ENCODE data around the gene LYRM4.

LYRM4 gene

GRCh38 chr6:5081182-5081581, 179.6 kb downstream of the LYRM4 start:
- in situ Hi-C loops (cut with HindIII; ENCODE audit: low sequenced_read_pairs): no loop called here
- no peak overlapping the region for H3K4me3 ChIP-seq (ENCODE audit: low read depth, low read length)
- TF ChIP-seq CTCF (IDR thresholded peaks at IDR 0.05; ENCODE audit: low read depth, low read length, missing control alignments): no peak
- no peak for DNase-seq (ENCODE audit: low read depth)

GRCh38 chr6:5080574-5080973, 180.2 kb downstream of the LYRM4 start:
- H3K4me3 ChIP-seq (ENCODE audit: low read depth, low read length): no peak overlapping the region
- DNase-seq (ENCODE audit: low read depth): no peak
- in situ Hi-C loops (cut with HindIII; ENCODE audit: low sequenced_read_pairs): no loop called here
- no peak for TF ChIP-seq CTCF (IDR thresholded peaks at IDR 0.05; ENCODE audit: low read depth, low read length, missing control alignments)

GRCh38 chr6:5079692-5080091, 181.1 kb downstream of the LYRM4 start:
- in situ Hi-C loops (cut with HindIII; ENCODE audit: low sequenced_read_pairs): no loop called here
- no peak for DNase-seq (ENCODE audit: low read depth)
- TF ChIP-seq CTCF (IDR thresholded peaks at IDR 0.05; ENCODE audit: low read depth, low read length, missing control alignments): no peak
- no peak overlapping the region for H3K4me3 ChIP-seq (ENCODE audit: low read depth, low read length)

GRCh38 chr6:5078121-5078669, 182.6 kb downstream of the LYRM4 start:
- in situ Hi-C loops (cut with HindIII; ENCODE audit: low sequenced_read_pairs): no loop called here
- no peak for DNase-seq (ENCODE audit: low read depth)
- TF ChIP-seq CTCF (IDR thresholded peaks at IDR 0.05; ENCODE audit: low read depth, low read length, missing control alignments): peak; percentile 3
- H3K4me3 ChIP-seq (ENCODE audit: low read depth, low read length): no peak overlapping the region

GRCh38 chr6:5076931-5077330, 183.8 kb downstream of the LYRM4 start:
- H3K4me3 ChIP-seq (ENCODE audit: low read depth, low read length): no peak overlapping the region
- no peak for DNase-seq (ENCODE audit: low read depth)
- TF ChIP-seq CTCF (IDR thresholded peaks at IDR 0.05; ENCODE audit: low read depth, low read length, missing control alignments): no peak
- in situ Hi-C loops (cut with HindIII; ENCODE audit: low sequenced_read_pairs): no loop called here

- in situ Hi-C loops (cut with HindIII; ENCODE audit: low sequenced_read_pairs): no loop called here
- DNase-seq (ENCODE audit: low read depth): no peak
- no peak overlapping the region for H3K4me3 ChIP-seq (ENCODE audit: low read depth, low read length)
- no peak for TF ChIP-seq CTCF (IDR thresholded peaks at IDR 0.05; ENCODE audit: low read depth, low read length, missing control alignments)
Observed at GRCh38 chr6:5073992-5074391, 186.8 kb downstream of the LYRM4 start.

- H3K4me3 ChIP-seq (ENCODE audit: low read depth, low read length): no peak overlapping the region
- in situ Hi-C loops (cut with HindIII; ENCODE audit: low sequenced_read_pairs): no loop called here
- TF ChIP-seq CTCF (IDR thresholded peaks at IDR 0.05; ENCODE audit: low read depth, low read length, missing control alignments): no peak
- no peak for DNase-seq (ENCODE audit: low read depth)
Observed at GRCh38 chr6:5072440-5072839, 188.3 kb downstream of the LYRM4 start.
